CD4-positive, alpha-beta T cell treated with Interleukin-4 for 4 hours (primary cell): ENCODE results near the gene NOC2L.

ENCODE experiments used
- DNase-seq: peaks from one replicate; pipeline ENCODE4 v3.0.0-alpha.2; 2020

Gene NOC2L

DNA sequence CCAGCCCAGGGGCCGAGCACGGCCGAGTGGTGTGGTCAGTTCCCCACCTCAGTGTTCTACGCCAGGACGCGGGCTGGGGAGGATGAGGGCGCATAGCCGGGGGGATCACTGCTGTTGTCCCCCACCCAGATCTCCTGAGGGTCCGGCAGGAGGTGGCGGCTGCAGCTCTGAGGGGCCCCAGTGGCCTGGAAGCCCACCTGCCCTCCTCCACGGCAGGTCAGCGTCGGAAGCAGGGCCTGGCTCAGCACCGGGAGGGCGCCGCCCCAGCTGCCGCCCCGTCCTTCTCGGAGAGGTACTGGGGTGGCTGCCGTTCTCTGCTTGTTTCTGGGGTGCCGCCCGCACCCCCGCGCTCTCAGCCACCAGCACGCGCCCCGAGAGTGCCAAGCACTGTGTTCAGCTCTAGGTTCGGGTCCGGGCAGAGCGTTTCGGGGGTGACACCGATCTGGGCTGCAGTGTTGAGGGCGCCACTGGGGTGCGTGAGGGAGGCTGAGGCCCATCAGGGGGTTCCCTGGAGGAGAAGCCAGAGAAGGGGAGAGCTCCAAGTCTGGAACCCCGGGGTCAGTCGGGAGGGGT is 18.0 kb downstream of the NOC2L start:
- DNase-seq = no peak

DNA sequence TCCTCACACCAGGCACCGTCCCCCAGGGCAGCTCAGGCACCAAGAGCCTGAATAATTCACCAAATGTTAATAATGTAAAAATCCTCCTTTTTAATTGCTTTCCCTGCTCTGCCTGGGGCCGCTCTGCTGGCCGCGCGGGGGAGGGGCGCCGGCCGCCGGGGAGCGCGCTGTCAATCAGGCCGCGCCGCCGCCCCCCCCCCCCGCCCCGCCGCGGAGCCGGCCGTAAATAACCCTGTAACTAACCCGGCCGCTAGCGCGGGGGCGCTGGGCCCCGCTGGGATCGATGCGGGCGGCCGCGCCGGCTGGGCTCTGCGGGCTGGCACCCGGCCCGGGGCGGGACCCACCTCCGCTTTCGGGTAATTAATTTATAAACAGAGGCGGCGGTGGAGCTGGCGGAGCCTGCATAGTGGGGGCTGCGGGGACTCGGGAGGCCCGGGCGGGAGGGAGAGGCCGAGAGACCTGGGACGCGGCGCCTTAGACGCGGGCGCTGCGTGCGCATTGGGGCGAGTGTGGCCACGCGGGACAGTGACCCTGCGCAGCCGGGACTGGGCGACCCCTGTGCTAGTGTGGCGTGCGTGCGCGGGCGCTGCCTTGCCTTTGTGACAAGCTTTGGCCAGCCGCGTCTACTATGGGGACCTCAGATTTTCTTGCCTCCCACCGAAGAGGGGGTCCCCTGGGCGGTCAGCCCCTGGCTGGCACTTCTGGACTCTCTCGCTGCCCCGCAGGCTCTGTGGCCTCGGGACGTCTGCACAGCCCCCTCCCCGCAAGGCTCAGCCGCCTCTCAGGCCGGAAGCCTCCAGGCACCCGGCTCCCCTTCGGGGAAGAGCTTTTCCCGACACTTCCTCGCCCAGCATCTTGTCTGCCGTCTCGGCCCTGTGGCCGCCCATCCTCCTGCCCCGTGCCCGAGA is 18.7 kb downstream of the NOC2L start:
- no peak for DNase-seq

DNA sequence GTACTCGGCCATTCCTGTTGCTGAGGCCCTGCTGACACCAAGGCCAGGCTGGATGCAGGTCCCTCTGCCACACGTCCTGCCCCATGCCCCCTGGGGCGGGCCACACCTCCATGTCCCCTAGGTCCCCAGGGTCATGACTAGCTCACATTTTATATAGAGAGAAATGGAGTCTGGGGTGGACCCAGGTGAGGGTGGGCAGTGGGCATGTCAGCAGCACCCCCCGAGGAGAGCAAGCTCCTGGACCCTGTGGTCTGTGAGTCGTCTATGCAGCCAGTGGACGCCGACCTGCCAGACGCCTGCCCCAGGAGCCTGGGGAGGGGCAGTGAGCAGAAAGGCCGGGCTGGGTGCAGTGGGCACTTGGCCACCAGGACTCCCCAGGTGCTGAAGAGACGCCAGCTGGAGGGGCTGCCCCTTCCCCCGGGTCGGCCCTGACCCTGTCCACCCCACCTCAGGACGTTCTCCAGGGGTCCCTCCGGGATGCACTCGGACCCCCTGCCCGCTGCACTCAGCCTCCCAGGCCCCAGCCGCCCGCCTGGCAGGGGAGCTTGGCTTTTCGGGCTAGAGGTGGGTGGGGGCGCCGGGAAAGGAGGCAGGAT is 19.4 kb downstream of the NOC2L start:
- DNase-seq = no peak

DNA sequence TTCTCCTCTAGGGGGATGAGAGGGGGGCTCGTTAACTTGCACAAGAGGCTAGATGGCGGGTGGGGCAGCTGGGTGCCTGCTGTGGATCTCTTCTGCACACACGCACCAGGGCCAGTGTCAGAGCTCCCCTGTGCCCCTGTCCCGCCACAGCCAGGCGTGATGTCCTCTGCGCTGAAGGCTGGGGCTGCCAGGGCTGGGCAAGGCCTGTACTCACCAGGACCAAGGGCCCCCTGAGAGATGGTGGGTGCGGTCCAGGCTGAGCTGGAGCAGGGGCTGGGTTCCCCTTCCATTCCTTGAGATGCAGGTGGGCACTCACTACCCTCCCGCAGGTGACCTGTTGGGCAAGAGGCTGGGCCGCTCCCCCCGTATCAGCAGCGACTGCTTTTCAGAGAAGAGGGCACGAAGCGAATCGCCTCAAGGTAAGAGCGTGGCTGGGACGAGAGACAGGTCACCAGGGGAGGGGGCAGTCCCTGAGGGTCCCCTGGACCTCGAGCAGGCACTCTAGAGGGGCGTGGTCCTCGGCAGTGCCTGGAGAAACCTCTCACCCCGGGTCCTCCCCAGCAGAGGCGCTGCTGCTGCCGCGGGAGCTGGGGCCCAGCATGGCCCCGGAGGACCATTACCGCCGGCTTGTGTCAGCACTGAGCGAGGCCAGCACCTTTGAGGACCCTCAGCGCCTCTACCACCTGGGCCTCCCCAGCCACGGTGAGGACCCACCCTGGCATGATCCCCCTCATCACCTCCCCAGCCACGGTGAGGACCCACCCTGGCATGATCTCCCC is 20.2 kb downstream of the NOC2L start:
- DNase-seq = no peak

DNA sequence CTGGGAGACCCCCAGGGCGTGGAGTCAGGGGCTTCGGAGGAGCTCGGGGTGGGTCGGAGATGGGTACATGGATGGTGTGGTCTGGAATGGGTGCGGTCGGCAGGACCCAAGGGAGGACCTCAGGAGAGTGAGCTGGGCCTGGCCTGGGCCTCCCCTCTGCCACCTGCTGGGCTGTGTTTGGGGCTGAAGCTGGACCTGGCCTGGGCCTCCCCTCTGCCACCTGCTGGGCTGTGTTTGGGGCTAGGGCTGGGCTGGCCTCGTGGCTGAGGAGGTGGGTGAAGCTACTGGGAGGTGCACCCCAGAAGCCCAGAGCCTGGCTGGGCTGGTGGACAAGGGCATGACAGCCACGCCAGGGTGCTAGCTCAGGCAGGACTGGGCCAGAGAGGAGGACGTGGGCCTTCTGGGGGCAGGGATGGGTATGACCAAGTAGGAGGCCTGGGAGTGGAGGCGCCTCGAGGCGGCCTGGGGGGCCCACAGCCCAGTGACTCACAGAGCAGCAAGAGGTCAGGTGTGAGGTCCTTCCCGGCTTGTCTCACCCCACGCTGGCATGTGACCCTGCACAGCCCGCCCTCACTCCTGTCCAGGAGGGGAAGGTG is 20.9 kb downstream of the NOC2L start:
- no peak for DNase-seq

DNA sequence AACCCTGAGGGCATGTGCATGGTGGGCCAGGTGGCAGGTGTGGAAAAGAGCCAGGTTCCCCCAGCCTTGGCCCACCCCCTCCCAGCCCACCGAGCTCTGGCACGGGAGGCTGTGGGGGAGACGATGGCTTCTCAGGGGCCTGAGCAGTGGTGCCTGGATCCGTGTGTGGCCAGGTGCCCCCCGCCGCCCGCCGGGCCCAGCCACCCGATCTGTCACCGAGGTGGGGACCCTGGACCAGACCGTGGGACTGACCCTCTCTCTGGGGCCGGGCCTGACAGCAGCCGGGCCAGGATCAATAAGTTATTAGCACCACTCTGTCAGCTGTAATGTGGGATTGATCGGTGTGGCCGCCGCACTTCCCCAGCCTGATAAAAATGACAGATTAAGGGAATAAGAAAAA is 21.5 kb downstream of the NOC2L start:
- DNase-seq = no peak

DNA sequence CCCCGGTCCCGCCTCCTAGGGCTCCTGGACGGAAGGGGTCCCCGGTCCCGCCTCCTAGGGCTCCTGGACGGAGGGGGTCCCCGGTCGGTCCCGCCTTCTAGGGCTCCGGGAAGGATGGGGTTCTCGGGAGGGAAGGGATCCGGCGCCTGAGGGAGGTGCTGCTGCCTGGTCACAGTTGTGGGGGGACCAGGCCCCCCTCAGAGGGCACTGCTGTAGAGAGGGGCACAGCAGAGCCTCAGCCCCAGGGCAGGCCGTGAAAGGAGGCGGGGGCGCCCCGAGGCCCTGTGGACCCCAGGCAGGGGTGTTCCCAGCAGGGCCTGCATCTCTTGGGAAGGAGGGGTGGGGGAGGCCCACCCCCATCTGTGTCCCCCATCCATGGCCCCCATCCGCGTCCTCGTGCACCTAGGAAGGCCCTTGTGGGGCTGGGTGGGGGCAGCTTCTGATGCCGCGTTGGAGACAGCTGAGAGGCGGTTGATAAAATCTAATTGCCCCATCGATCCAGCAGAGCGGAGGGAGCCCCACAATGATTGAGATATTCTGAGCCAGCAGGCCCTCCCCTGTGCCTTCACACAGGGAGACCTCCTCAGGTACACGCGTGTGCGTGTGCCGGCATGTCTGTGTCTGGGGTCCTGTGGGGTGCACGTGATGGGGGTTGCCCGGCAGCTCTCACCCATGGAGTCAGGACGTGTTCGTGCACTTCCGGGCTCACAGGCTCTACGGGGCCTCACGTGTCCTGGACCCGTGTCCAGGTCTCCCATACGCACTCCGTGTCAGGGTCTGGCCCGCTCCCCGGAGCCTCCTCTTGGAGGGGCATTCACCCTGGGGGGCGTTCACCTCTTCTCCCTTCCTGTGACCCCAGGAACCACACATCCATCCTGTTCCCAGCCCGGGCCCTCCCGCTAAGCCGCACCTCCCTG is 22.4 kb downstream of the NOC2L start:
- DNase-seq = no peak

DNA sequence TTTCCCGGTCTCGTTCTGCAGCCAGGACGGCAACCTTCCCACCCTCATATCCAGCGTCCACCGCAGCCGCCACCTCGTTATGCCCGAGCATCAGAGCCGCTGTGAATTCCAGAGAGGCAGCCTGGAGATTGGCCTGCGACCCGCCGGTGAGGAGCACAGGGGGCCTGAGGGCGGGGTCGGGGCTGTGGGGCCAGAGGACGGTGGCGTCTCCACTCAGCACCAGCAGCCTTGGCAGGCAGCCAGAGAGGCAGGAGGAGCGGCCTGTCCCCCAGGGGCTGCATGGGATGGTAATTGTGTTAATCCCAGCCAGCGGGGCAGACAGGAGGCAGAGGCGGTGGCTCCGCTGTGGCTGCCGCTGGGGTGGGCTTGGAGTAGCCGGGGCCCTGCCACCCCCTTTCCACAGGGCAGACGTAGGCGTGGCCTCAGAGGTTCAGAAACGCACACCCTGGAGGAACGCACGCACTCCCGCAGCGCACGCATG is 23.3 kb downstream of the NOC2L start:
- no peak for DNase-seq

DNA sequence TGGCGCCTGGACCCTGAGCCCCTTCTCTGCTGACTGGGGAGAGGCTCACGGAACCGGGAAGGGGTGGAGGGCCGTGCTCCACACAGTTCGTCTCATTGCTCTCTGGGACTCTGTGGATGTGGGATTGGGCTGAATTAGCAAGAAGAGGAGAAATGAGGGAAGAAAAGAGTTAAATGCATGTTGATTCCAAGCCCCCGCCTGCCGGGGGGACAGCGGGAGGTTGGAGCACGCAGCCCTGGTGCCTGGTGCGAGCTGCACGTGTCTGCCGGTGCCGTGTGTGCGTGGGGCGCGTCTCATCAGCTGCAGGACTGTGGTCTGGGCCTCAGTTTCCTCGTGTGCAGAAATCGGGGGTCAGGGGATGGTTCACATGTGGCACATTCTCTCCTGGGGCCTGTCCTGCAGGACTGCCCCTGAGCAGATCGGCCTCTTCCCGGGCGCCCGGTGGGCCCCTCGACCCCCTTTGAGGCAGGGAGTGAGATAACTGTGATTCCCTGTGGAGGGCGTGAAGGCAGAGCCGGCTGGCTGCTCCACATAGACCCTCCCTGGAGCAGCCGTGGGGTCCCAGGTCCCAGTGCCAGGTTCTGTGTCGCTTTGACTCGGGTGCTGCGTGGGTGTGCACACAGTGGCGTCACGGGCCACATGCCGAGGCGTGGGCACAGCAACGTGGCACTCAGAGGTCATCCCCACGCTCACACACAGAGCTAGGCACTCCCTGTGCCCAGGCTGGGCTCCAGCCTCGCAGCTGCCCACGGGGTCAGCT is 23.9 kb downstream of the NOC2L start:
- DNase-seq = no peak

DNA sequence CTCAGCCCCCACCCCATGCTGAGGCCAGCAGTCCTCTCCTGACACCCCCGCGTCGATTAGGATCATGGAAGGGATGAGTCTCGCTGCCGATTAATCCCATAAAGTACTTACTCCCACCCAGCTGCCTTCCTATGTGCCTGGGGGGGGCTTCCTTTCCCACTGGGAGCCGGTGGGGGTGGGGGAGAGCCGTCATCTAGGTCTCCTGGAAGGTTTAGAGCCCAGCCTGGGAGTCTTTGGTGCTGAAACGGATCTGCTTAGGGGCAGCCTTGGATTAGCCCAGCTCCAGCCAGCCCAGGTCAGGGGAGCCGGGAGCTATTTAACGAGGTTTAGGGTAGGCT is 25.5 kb downstream of the NOC2L start:
- DNase-seq = no peak

DNA sequence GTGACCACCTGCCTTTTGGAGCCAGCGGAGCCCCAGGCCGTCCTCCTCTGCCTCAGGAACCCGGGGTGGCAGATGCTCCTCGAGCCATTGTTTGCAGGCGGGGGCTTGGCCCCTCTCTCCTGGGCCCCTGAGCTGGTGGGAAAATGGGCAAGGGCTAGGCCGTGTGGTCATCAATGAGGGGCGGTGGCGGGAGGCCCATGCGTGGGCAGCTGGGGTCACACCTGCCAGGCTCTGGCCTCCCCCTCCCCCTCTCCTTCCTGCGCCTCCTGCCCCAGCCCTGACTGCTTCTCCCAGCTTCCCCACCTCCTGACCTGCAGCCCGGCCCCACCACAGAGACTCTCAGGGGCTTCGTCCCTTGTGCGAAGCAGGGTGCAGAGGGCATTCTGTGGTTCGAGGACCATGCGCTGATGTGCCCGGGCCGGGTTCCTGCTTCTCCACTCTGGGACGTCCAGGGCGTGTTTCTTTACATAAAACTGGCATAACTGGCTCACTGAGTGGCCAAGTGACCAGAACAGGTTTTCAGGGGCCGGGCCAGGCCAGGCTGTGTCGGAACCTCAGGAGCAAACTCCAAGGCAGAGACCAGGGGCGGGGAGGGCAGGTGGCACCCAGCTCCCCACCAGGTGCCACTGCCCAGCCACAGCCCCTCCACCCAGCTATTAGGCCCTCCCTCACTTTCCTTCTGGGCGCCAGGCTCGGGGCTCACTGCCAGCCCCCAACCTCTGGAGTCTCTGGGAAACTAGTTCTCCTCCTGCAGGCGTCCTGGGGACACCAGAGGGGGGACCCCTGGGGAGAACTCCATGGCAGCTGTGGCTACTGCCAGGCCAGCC is 26.1 kb downstream of the NOC2L start:
- DNase-seq = no peak

DNA sequence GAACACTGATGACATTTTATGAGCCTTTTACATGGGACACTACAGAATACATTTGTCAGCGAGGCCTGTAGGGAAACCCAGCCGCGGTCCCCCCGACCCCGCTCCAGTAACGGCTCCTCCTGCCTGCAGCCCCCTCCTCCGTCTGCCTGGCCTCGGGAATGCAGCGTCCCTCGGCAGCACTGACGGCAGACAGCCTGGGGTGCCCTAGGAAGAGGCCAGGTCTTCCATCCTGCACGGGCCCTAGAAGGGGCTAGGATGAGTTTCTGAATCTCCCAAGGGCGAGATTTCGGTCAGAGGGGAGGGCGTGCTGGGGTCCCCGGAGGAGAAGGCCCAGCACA is 26.9 kb downstream of the NOC2L start:
- DNase-seq = no peak

DNA sequence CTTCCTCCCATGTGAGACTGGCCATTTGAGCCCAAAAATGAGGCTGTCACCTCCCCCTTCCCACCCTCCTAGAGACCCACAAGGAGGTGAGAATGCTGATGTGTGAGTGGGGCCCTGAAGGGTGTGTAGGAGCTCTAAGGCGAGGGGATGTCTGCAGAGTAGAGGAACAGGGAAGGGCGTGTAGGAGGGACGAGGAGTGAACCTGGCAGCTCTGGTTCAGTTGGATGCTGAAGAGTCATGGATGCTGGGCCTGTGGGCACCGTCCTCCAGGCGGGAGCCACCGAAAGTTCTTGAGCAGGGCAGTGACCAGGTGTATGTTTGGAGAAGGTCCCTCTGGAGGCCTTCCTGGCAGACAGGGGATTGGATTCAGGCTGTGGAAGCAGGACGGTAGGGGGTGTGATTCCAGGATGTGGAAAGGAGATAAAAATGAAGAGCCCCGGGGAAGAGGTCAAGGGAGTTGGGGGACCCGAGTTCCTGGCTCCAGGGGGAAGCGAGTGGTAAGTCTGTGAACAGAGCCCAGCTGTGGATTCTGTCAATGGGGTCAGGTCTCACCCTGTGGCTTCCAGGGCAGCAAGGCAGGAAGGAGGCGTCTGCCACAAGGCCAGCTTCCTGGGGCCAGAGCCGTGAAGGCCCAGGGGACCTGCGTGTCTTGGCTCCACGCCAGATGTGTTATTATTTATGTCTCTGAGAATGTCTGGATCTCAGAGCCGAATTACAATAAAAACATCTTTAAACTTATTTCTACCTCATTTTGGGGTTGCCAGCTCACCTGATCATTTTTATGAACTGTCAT is 27.5 kb downstream of the NOC2L start:
- no peak for DNase-seq

DNA sequence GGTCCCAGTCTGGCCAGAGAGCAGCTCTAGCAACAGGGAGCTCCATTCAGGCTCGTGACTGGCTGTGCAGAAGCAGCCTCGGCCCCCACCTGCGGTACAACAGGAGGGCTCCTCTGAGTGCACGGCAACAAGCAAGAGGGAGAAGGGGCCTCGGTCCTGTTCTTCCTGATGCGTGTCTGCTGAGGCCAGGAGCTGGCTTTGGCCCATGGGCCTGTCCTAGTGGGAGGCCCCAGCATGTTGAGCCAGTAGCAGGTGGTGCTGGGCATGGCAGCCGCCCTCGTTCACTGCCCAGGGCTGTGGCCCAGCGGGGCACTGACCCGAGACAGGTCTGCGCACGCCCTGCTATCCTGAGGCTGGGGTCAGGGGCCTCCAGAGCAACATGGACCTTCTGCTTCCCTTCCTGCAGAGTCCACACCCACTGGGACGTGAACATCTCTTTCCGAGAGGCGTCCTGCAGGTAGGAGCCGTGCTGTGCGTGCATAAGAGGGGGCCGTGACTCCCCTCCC is 28.4 kb downstream of the NOC2L start:
- DNase-seq = no peak

DNA sequence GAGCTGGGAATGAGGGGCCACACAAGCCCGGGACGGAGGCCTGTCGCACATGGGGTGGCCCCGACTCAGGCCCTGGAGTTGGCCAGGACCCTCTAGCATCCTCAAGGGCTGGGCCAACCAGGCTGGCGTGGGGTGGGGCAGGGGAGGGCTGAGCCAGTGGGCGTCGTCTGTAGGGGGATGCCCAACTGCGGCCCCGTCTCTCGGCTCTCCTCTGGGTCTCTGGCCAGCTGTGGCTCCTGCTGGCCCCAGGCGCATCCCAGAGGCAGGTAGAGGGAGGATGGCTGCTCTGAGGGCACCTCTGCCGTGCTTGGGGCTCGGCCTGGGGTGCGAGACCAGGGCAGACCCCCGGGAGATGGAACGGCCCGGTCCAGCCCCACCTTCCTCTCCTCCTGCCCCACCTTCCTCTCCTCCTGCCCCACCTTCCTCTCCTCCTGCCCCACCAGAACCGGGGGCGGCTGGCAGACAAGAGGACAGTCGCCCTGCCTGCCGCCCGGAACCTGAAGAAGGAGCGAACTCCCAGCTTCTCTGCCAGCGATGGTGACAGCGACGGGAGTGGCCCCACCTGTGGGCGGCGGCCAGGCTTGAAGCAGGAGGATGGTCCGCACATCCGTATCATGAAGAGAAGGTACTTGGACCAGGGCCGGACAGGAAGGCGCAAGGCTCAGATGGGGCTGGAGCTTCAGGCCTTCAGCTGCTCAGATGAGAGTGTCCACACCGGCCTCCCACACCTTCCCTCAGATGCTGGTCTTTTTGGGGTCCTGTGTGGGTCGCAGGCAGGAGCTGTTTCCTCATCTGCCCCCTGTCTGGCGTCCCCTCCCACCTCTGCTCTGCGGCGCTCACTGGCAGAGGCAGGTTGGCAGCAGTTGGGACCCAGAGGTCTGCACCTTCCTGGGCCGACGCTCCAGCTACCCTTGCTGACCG is 29.1 kb downstream of the NOC2L start:
- no peak for DNase-seq

DNA sequence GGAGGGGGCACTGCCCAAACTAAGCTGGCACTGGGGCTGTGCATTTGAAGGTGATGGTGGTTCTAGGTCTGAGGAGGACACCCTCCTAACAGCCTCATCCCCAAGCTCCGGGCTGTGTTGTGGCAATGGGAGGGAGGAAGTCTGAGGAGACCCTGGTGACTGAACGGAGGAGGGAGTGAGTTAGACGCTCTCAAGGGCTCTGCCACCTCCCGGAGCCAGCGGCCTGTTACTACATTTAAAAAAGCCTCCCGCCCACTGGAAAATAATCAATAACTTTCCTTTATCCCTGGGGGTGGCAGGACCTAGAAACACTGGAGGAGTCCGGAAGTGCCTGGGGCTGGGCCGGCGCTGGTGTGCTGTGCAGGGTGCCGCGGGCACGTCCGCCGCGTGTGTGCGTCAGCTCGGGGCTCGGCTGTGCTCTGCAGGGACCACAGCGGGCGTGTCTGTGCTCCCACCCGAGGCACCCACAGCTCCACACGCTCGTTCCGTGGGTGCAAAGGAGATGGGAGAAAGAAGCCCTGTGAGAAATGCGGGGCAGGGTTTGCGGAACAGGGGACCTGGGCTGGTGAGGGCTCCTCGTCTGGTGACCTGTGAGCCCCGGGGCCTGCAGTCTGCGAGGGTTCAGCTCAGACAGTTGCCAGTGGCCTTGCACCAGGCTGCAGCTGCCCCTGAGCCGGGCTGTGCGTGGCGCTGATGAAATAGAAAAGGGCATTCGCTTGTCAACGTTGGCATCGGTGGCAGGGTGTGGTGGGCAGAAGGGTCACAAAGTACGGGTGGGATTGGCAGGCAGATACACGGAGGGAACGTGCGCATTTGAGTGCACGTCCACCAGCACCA is 30.0 kb downstream of the NOC2L start:
- no peak for DNase-seq

DNA sequence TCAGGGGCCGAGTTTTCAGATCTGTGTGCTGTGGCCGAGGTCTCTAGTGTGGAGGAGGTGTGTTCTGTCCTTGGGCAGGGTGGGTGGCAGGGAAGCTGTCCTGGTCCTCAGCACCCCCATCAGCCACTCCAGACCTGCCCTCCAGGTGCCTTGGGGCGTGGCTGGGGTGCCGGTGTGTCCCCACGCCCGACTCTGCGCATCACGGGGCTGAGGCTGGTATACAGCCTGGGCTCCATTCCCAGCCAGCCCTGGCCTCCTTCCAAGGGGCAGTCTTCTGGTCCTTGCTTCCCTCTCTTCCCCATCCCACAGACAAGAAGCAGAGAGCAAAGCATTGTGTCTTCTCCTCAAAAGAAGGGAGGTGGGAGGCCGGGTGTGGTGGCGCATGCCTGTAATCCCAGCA is 31.3 kb downstream of the NOC2L start:
- DNase-seq = no peak
